WTC11 (cell line): ENCODE data around the gene FCRL5. TPM values are rescaled to one million over a fixed set of nuclear protein-coding genes. Genes with fewer than 3 reads are reported as not detected.
A peak's percentile ranks its signal among the peaks of the same experiment; 100 is the strongest.

ENCODE experiments used
- ATAC-seq: fragments of 200-7000 bp; cut with Tn5 transposase; 2 replicates; pipeline ENCODE4 v1.10.0; 2021; ENCODE audit warnings: mild to moderate bottlenecking, moderate library complexity
- CTCF ChIA-PET: fragments of 300-600 bp; sonication (Branson Sonifier 250); formaldehyde crosslinking; loops from one replicate; lab custom pipeline; 2021; ENCODE audit warnings: antibody characterized with exemption; lab: Charles Lee
- POLR2A ChIA-PET: fragments of 350-600 bp; sonication (Branson Sonifier 250); formaldehyde crosslinking; loops from one replicate; lab custom pipeline; 2021; ENCODE audit warnings: antibody characterized with exemption; lab: Charles Lee
- DNase-seq: peaks from one replicate; pipeline ENCODE4 v3.0.0; 2021; ENCODE audit warnings: low spot score
- H3K27ac Mint-ChIP-seq: 2 replicates; pipeline ENCODE4 v1.8.0; 2021; ENCODE audit warnings: mixed read lengths
- H3K27me3 Mint-ChIP-seq: 2 replicates; pipeline ENCODE4 v1.8.0; 2021; ENCODE audit warnings: low read depth, mild to moderate bottlenecking, moderate library complexity, mixed read lengths
- H3K36me3 Mint-ChIP-seq: 2 replicates; pipeline ENCODE4 v1.8.0; 2021; ENCODE audit warnings: mixed read lengths
- H3K4me1 Mint-ChIP-seq: 2 replicates; pipeline ENCODE4 v1.8.0; 2022; ENCODE audit warnings: mixed read lengths
- H3K4me3 Mint-ChIP-seq: 2 replicates; pipeline ENCODE4 v1.8.0; 2021; ENCODE audit warnings: mild to moderate bottlenecking, moderate library complexity, mixed read lengths
- H3K9me3 Mint-ChIP-seq: 2 replicates; pipeline ENCODE4 v1.8.0; 2021; ENCODE audit warnings: mixed read lengths
- ATF2 ChIP-seq: sonication (generic); formaldehyde crosslinking; IDR thresholded peaks from 2 replicates; pipeline ENCODE4 v1.8.1; 2022; ENCODE audit warnings: low read depth, missing genetic modification reagents, borderline replicate concordance
- ATF3 ChIP-seq: sonication (generic); formaldehyde crosslinking; conservative IDR thresholded peaks from 2 replicates; pipeline ENCODE4 v1.8.1; 2022; ENCODE audit warnings: mild to moderate bottlenecking, missing genetic modification reagents
- E2F5 ChIP-seq: sonication (generic); formaldehyde crosslinking; IDR thresholded peaks from 2 replicates; pipeline ENCODE4 v1.8.1; 2022; ENCODE audit warnings: mild to moderate bottlenecking, moderate library complexity, missing genetic modification reagents
- ERG ChIP-seq: fragments of 250-450 bp; sonication (Bioruptor Pico); IDR thresholded peaks from 2 replicates; pipeline ENCODE4 v1.8.0; 2021; ENCODE audit warnings: mild to moderate bottlenecking
- ETV6 ChIP-seq: sonication (generic); formaldehyde crosslinking; IDR thresholded peaks from 2 replicates; pipeline ENCODE4 v1.8.1; 2022; ENCODE audit warnings: mild to moderate bottlenecking, missing genetic modification reagents
- GABPB1 ChIP-seq: sonication (generic); formaldehyde crosslinking; IDR thresholded peaks from 2 replicates; pipeline ENCODE4 v1.8.1; 2023; ENCODE audit warnings: mild to moderate bottlenecking, missing genetic modification reagents
- HMGA2 ChIP-seq: fragments of 250-450 bp; sonication (Bioruptor Pico); IDR thresholded peaks from 2 replicates; pipeline ENCODE4 v1.4.0; 2021; ENCODE audit warnings: mild to moderate bottlenecking, moderate library complexity
- IRF1 ChIP-seq: sonication (generic); formaldehyde crosslinking; IDR thresholded peaks from 2 replicates; pipeline ENCODE4 v1.8.0; 2023; ENCODE audit warnings: missing genetic modification reagents
- JUN ChIP-seq: sonication (generic); formaldehyde crosslinking; IDR thresholded peaks from 2 replicates; pipeline ENCODE4 v1.8.0; 2023; ENCODE audit warnings: mild to moderate bottlenecking, missing genetic modification reagents
- KAT7 ChIP-seq: sonication (generic); formaldehyde crosslinking; IDR thresholded peaks from 2 replicates; pipeline ENCODE4 v1.8.1; 2023; ENCODE audit warnings: missing genetic modification reagents, mild to moderate bottlenecking, borderline replicate concordance
- MLX ChIP-seq: sonication (generic); formaldehyde crosslinking; IDR thresholded peaks from 2 replicates; pipeline ENCODE4 v1.8.1; 2023; ENCODE audit warnings: mild to moderate bottlenecking, missing genetic modification reagents, moderate library complexity
- MXD4 ChIP-seq: fragments of 250-450 bp; sonication (Bioruptor Pico); IDR thresholded peaks from 2 replicates; pipeline ENCODE4 v1.8.0; 2021; ENCODE audit warnings: mild to moderate bottlenecking, moderate library complexity, borderline replicate concordance
- MYBL2 ChIP-seq: sonication (generic); formaldehyde crosslinking; IDR thresholded peaks from 2 replicates; pipeline ENCODE4 v1.8.1; 2023; ENCODE audit warnings: mild to moderate bottlenecking, moderate library complexity, missing genetic modification reagents
- NR1H2 ChIP-seq: sonication (generic); formaldehyde crosslinking; IDR thresholded peaks from 2 replicates; pipeline ENCODE4 v1.9.0; 2021; ENCODE audit warnings: mild to moderate bottlenecking, moderate library complexity, missing genetic modification reagents
- PRDM15 ChIP-seq: sonication (generic); formaldehyde crosslinking; IDR thresholded peaks from 2 replicates; pipeline ENCODE4 v1.8.0; 2022; ENCODE audit warnings: missing genetic modification reagents
- TCF7 ChIP-seq: sonication (generic); formaldehyde crosslinking; IDR thresholded peaks from 2 replicates; pipeline ENCODE4 v1.8.0; 2022; ENCODE audit warnings: mild to moderate bottlenecking, low read depth, missing genetic modification reagents, moderate library complexity
- TP53 ChIP-seq: sonication (generic); formaldehyde crosslinking; IDR thresholded peaks from 2 replicates; pipeline ENCODE4 v1.8.1; 2023; ENCODE audit warnings: mild to moderate bottlenecking, missing genetic modification reagents
- ZBTB43 ChIP-seq: sonication (generic); formaldehyde crosslinking; IDR thresholded peaks from 2 replicates; pipeline ENCODE4 v1.8.1; 2023; ENCODE audit warnings: mild to moderate bottlenecking, missing genetic modification reagents
- ZNF263 ChIP-seq: sonication (generic); formaldehyde crosslinking; IDR thresholded peaks from 2 replicates; pipeline ENCODE4 v1.8.1; 2022; ENCODE audit warnings: low read depth, mild to moderate bottlenecking, moderate library complexity, missing genetic modification reagents
- ZNF416 ChIP-seq: fragments of 250-450 bp; sonication (Bioruptor Pico); IDR thresholded peaks from 2 replicates; pipeline ENCODE4 v1.9.0; 2021; ENCODE audit warnings: mild to moderate bottlenecking, inconsistent platforms
- total RNA-seq: library from RNA; stranded (reverse); gene quantifications from 3 replicates; pipeline ENCODE4 v1.2.3, GENCODE V29; 2021

FCRL5 gene
- total RNA-seq, 1 experiment from 2014 or later = 0.70 TPM

GRCh38 chr1:157485793-157486192 lies 66.5 kb downstream of the FCRL5 start:
- TF ChIP-seq ZBTB43 (CRISPR knock-in tag) (no peak), TCF7 (CRISPR knock-in tag) (no peak)
- CTCF ChIA-PET = interaction anchor here (0.8 to 2.0 kb wide), 5 partner anchors 94 to 396 kb away, joined by 3 to 6 read pairs (median 3); no protein-coding TSS in a partner anchor

GRCh38 chr1:157484573-157484972 lies 67.7 kb downstream of the FCRL5 start:
- Mint-ChIP-seq H3K9me3 (peaks cover 8% of the 10 kb centered on the region), H3K27me3 (no peaks in the 10 kb centered on the region), H3K36me3 (no peaks in the 10 kb centered on the region), H3K27ac (no peak overlapping the region), H3K4me3 (no peak overlapping the region), H3K4me1 (peaks cover 11% of the 10 kb centered on the region)
- ChIA-PET CTCF (interaction anchor here (1.0 to 2.0 kb wide), 2 partner anchors 105 to 289 kb away, joined by 3 to 4 read pairs; no protein-coding TSS in a partner anchor), POLR2A (no interaction called here)
- TF ChIP-seq HMGA2 (no peak), MYBL2 (CRISPR knock-in tag) (no peak), ERG (CRISPR knock-in tag) (no peak), NR1H2 (CRISPR knock-in tag) (no peak), ATF2 (CRISPR knock-in tag) (no peak), IRF1 (CRISPR knock-in tag) (no peak), ZNF263 (CRISPR knock-in tag) (no peak), MLX (CRISPR knock-in tag) (no peak)
- ATAC-seq (no peak), DNase-seq (no peak)

More at GRCh38 chr1:157485793-157486192, 66.5 kb downstream of the FCRL5 start:
- ATAC-seq (no peak), DNase-seq (no peak)
- peaks cover under 1% of the 10 kb centered on the region; the same call in 1 of the 2 replicates for H3K9me3 Mint-ChIP-seq
- 0 out of 2 replicates have a peak overlapping the region, but pooled peaks have one; percentile 12 for H3K27ac Mint-ChIP-seq
- H3K4me1 Mint-ChIP-seq = peaks cover 14% of the 10 kb centered on the region
- no peaks in the 10 kb centered on the region for H3K36me3 Mint-ChIP-seq
- H3K27me3 Mint-ChIP-seq = no peaks in the 10 kb centered on the region
- H3K4me3 Mint-ChIP-seq = no peak overlapping the region
- POLR2A ChIA-PET = no interaction called here

GRCh38 chr1:157483635-157484034 lies 68.7 kb downstream of the FCRL5 start:
- DNase-seq (no peak), ATAC-seq (no peak)
- Mint-ChIP-seq H3K9me3 (peaks cover 16% of the 10 kb centered on the region), H3K27ac (no peak overlapping the region), H3K36me3 (0 out of 2 replicates have a peak, but pooled peaks cover 2% of the 10 kb centered on the region), H3K27me3 (no peaks in the 10 kb centered on the region), H3K4me1 (peaks cover 9% of the 10 kb centered on the region), H3K4me3 (no peak overlapping the region)
- ChIA-PET CTCF (no interaction called here), POLR2A (no interaction called here)
- no peak for TF ChIP-seq ZNF416 (CRISPR knock-in tag)
- no peak for TF ChIP-seq GABPB1 (CRISPR knock-in tag)
- no peak for TF ChIP-seq JUN (CRISPR knock-in tag)
- TF ChIP-seq E2F5 (CRISPR knock-in tag) = no peak
- no peak for TF ChIP-seq ETV6 (CRISPR knock-in tag)
- TF ChIP-seq ATF3 (CRISPR knock-in tag) = no peak
- TF ChIP-seq PRDM15 (CRISPR knock-in tag) = no peak
- TF ChIP-seq MXD4 = no peak
- no peak for TF ChIP-seq ZBTB43 (CRISPR knock-in tag)
- TF ChIP-seq KAT7 (CRISPR knock-in tag) = no peak
- TF ChIP-seq TP53 = no peak
